HepG2 (cell line): Measurements from ENCODE around the gene ACSL1. TPM values are rescaled to one million over a fixed set of nuclear protein-coding genes. Genes with fewer than 3 reads are reported as not detected.
A peak's percentile ranks its signal among the peaks of the same experiment; 100 is the strongest.

Experiments used
- ATF3 ChIP-seq: sonication (generic); formaldehyde crosslinking; IDR thresholded peaks from 2 replicates; pipeline ENCODE4 v1.4.0; 2020; ENCODE audit warnings: missing genetic modification reagents
- ATM ChIP-seq: fragments of 450-650 bp; IDR thresholded peaks from 2 replicates; pipeline ENCODE4 v1.7.1; 2017; ENCODE audit warnings: mild to moderate bottlenecking, borderline replicate concordance
- CENPT ChIP-seq: sonication (generic); formaldehyde crosslinking; IDR thresholded peaks from 2 replicates; pipeline ENCODE4 v1.8.0; 2022; ENCODE audit warnings: low read depth, mild to moderate bottlenecking, moderate library complexity, missing genetic modification reagents
- GLMP ChIP-seq: sonication (generic); formaldehyde crosslinking; IDR thresholded peaks from 2 replicates; pipeline ENCODE4 v1.9.0; 2021; ENCODE audit warnings: missing genetic modification reagents, mild to moderate bottlenecking, borderline replicate concordance
- IRF9 ChIP-seq: sonication (generic); formaldehyde crosslinking; IDR thresholded peaks from 2 replicates; pipeline ENCODE4 v1.8.0; 2022; ENCODE audit warnings: missing genetic modification reagents, mild to moderate bottlenecking, borderline replicate concordance
- MED8 ChIP-seq: sonication (generic); formaldehyde crosslinking; IDR thresholded peaks from 2 replicates; pipeline ENCODE4 v1.8.1; 2023; ENCODE audit warnings: mild to moderate bottlenecking, missing genetic modification reagents; ENCODE audit not compliant: insufficient replicate concordance
- MEIS2 ChIP-seq: sonication (generic); formaldehyde crosslinking; IDR thresholded peaks from 2 replicates; pipeline ENCODE4 v1.9.0; 2021; ENCODE audit warnings: mild to moderate bottlenecking, missing genetic modification reagents
- MIER3 ChIP-seq: IDR thresholded peaks from 2 replicates; pipeline ENCODE4 v1.6.1; 2016; ENCODE audit warnings: missing compliant biosample characterization, borderline replicate concordance
- PLSCR1 ChIP-seq: sonication (generic); formaldehyde crosslinking; IDR thresholded peaks from 2 replicates; pipeline ENCODE4 v1.5.0; 2020; ENCODE audit warnings: missing genetic modification reagents, mild to moderate bottlenecking, borderline replicate concordance
- RARG ChIP-seq: sonication (generic); formaldehyde crosslinking; IDR thresholded peaks from 2 replicates; pipeline ENCODE4 v1.4.0; 2020; ENCODE audit warnings: low read depth, mild to moderate bottlenecking, missing genetic modification reagents
- RFXAP ChIP-seq: sonication (generic); formaldehyde crosslinking; IDR thresholded peaks from 2 replicates; pipeline ENCODE4 v1.4.0; 2020; ENCODE audit warnings: missing genetic modification reagents, borderline replicate concordance
- RXRA ChIP-seq: sonication (generic); formaldehyde crosslinking; IDR thresholded peaks from 2 replicates; pipeline ENCODE4 v1.5.1; 2020; ENCODE audit warnings: missing genetic modification reagents
- SPEN ChIP-seq: sonication (generic); formaldehyde crosslinking; IDR thresholded peaks from 2 replicates; pipeline ENCODE4 v1.5.1; 2020; ENCODE audit warnings: low read depth, mild to moderate bottlenecking, missing genetic modification reagents
- SUZ12 ChIP-seq: fragments of 150-350 bp; IDR thresholded peaks from 2 replicates; pipeline ENCODE4 v1.6.1; 2014; ENCODE audit warnings: low read depth, low read length
- TEF ChIP-seq: sonication (generic); formaldehyde crosslinking; IDR thresholded peaks from 2 replicates; pipeline ENCODE4 v1.5.0; 2020; ENCODE audit warnings: missing genetic modification reagents
- ZNF253 ChIP-seq: sonication (generic); formaldehyde crosslinking; IDR thresholded peaks from 2 replicates; pipeline ENCODE4 v1.8.0; 2022; ENCODE audit warnings: mild to moderate bottlenecking, missing genetic modification reagents, borderline replicate concordance
- ZNF276 ChIP-seq: sonication (generic); formaldehyde crosslinking; IDR thresholded peaks from 2 replicates; pipeline ENCODE4 v1.4.0; 2020; ENCODE audit warnings: mild to moderate bottlenecking, low read depth, missing genetic modification reagents
- ZNF292 ChIP-seq: sonication (generic); formaldehyde crosslinking; IDR thresholded peaks from 2 replicates; pipeline ENCODE4 v1.8.1; 2022; ENCODE audit warnings: mild to moderate bottlenecking, low read depth, missing genetic modification reagents, borderline replicate concordance
- ZNF446 ChIP-seq: sonication (generic); formaldehyde crosslinking; IDR thresholded peaks from 2 replicates; pipeline ENCODE4 v1.5.0; 2020; ENCODE audit warnings: mild to moderate bottlenecking, missing genetic modification reagents
- ZNF710 ChIP-seq: sonication (generic); formaldehyde crosslinking; IDR thresholded peaks from 2 replicates; pipeline ENCODE4 v1.5.0; 2020; ENCODE audit warnings: mild to moderate bottlenecking, missing genetic modification reagents, borderline replicate concordance
- polyA plus RNA-seq, 8 experiments: library from polyadenylated mRNA; depleted of rRNA in 3 of 8; stranded (reverse) in 7 of 8; unstranded in 1 of 8; fragments of >200 nt; fragmentation: Illumina TruSeq in 4 of 8; extraction: Trizol in 4 of 8; gene quantifications; 2 replicates each; pipeline versions ENCODE4 v1.2.1 to v1.2.3, GENCODE V29; 2011 to 2016; ENCODE audit warnings: low read depth in 4 of 8, missing spikeins in 1 of 8, mixed read lengths in 1 of 8; ENCODE audit not compliant: insufficient read depth in 1 of 8
- total RNA-seq, 5 experiments: library from RNA; depleted of rRNA; stranded (reverse); fragments of >200 nt; fragmentation: Illumina TruSeq; extraction: Trizol; gene quantifications; 2 replicates each; pipeline ENCODE4 v1.2.3, GENCODE V29; 2016; ENCODE audit warnings: low read depth in 1 of 5

Gene ACSL1
- total and polyA plus RNA-seq, 2 of the 13 experiments (the other 11 are each of a cell fraction or from before 2014, with no cell fraction given): 10.0 to 29.8 TPM

GRCh38 chr4:184838249-184839074 is 12.7 kb upstream of the ACSL1 start (continued):
- no peak; the same call in 1 of the 2 replicates for TF ChIP-seq ZNF710 (CRISPR knock-in tag)
- no peak for TF ChIP-seq MED8 (CRISPR knock-in tag)
- no peak for TF ChIP-seq RARG (CRISPR knock-in tag)
- TF ChIP-seq SUZ12: no peak
- TF ChIP-seq PLSCR1 (CRISPR knock-in tag): no peak
- TF ChIP-seq ATM: no peak
- peak; percentile 85 for TF ChIP-seq ATF3 (CRISPR knock-in tag)
- peak; percentile 55; the same call in 1 of the 2 replicates for TF ChIP-seq RXRA (CRISPR knock-in tag)
- TF ChIP-seq ZNF276 (CRISPR knock-in tag): no peak
- no peak for TF ChIP-seq SPEN
- no peak for TF ChIP-seq ZNF253
- TF ChIP-seq CENPT (CRISPR knock-in tag): no peak
- no peak for TF ChIP-seq RFXAP (CRISPR knock-in tag)
- TF ChIP-seq GLMP (CRISPR knock-in tag): no peak
- no peak for TF ChIP-seq ZNF292 (CRISPR knock-in tag)
- peak; percentile 67; the same call in 1 of the 2 replicates for TF ChIP-seq MIER3 (CRISPR knock-in tag)
- TF ChIP-seq IRF9 (CRISPR knock-in tag): no peak
- TF ChIP-seq ZNF446 (CRISPR knock-in tag): no peak
- no peak for TF ChIP-seq TEF
- TF ChIP-seq MEIS2 (CRISPR knock-in tag): peak; percentile 64; the same call in 1 of the 2 replicates
